ENCODE results near the gene FBXO45.

The FBXO45 gene, protein sequence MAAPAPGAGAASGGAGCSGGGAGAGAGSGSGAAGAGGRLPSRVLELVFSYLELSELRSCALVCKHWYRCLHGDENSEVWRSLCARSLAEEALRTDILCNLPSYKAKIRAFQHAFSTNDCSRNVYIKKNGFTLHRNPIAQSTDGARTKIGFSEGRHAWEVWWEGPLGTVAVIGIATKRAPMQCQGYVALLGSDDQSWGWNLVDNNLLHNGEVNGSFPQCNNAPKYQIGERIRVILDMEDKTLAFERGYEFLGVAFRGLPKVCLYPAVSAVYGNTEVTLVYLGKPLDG

DNA sequence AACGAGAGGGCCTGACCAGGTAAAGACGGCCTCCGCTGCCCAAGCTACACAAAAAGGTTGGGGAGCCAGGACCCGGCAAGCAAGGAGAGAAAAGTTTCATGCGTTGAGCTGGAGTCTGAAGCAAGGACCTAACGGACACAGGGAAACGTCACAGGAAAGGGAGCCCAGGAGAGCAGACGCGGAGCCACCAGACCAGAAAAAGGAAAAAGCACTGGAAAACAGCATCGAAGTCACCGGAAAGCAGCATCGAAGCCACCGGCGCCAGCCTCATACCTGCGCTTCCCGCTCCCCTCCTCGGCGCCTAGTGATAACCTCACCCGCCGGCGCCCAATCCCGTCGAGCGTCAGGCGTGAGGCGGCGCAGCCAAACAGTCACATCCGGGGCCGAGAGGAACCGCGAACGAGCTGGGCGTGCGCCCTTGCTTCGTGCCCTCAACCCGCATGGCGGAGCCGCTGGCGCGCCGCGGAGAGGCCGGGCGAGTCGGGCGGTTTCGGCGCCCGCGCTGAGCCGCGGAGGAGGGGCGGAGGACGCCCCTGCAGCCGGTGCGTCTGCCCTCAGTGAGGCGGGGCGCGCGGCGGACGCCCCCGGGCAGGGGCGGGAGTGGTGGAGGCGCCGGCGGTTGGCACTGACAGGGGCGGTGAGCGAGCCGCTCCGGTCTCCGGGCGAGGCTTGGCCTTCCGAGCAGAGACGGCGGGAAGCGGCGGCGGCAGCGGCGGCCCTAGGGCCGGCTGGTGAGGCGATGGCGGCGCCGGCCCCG lies at the start of gene FBXO45, which contains the start of gene WDR53:
TSS of gene FBXO45 (plus strand) at position 415 of the 757 bp plus-strand sequence. CDS start at position 740, 325 bp downstream.
TSS of gene WDR53 (minus strand) at position 309 of the 757 bp plus-strand sequence. CDS start 7,079 bp downstream, outside the sequence.
- TF ChIP-seq GATA2 (IDR thresholded peaks at IDR 0.05; ENCODE audit: low read depth, low read length) (no peak), GATA3 (IDR thresholded peaks at IDR 0.05; ENCODE audit: low read depth, low read length) (no peak)

DNA sequence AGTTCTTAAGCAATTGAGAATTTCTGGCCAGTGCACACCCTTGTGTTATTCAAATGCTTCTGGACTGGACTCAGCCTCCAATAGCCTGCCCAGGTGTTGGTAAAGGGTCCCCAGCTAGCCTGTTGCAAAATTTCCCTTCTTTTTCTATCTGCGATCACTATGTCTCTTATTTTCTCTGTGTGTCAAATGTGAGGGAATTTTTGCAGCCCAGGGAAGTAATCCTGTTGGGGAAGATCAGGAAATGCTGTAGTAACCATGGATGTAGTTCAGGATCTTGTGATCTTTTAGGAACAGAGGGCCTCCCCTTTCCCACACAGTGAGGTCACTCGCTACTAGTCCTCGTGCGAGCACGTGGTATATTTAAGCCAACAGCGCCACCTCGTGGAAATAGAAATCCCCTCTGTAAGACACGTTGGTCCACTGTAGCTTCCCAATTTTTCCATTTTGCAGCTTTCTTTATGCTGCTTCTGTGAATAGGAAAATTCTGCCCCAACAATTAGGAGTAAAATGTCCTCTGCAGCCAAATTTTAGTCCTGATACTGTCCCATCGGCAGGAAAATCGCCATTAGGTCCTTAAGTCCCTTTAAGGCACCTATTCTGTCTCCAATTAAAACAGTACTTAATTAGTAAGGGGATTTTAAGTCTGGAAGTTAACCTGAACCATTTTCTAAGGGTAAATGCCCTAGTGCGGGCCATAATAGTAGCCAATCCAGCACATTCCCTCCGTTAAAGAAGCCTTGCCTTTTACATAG lies 49.3 kb upstream of the FBXO45 start:
- no peak for TF ChIP-seq GATA2 (IDR thresholded peaks at IDR 0.05; ENCODE audit: low read depth, low read length)

DNA sequence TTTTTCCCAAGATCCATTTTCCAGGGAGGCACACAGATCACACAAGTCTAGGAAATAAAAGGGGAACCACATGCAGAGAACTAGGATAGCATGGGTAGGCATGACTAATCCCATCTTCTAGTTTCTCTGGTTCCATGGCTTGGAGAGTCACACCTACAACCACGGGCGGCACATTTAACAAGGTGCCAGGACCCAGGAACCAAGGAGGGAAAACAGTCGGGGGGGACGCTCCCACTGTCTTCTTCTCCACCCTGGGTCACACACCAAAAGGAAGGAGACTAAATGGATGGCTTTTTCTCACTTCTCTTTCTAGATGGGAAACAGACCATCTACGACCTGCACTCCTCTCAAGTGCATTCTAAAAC lies 48.8 kb upstream of the FBXO45 start:
- no peak for TF ChIP-seq GATA2 (IDR thresholded peaks at IDR 0.05; ENCODE audit: low read depth, low read length)

DNA sequence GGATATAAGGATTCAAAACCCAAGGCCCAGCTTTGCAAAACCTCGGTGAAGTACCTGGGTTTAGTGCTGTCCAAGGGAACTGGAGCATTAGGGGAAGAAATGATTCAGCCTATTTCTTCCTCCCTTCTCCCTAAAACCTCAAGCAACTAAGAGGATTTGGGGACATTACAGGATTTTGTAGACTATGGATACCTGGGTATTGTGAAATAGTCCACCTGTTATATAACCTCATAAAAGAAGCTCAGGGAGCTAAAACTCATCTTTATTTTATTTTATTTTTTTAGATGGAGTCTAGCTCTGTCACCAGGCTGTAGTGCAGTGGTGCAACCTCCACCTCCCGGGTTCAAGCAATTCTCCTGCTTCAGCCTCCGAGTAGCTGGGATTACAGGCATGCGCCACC lies 44.6 kb upstream of the FBXO45 start:
- TF ChIP-seq GATA3 (IDR thresholded peaks at IDR 0.05; ENCODE audit: low read depth, low read length) (no peak), GATA2 (IDR thresholded peaks at IDR 0.05; ENCODE audit: low read depth, low read length) (no peak)

DNA sequence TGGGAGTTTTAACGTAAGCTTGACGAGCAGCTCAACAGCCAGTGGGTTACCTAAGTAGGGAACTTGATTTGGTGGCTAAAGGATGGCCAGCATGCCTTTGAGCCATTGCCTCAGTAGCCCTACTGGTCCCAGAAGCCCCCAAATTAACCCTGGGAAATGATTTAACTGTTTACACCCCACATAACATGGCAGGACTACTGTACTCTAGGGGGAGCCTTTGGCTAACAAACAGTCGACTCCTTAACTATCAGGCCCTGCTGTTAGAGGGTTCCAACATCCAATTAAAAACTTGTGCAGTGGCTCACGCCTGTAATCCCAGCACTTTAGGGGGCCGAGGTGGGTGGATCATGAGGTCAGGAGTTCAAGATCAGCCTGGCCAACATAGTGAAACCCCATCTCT lies 43.9 kb upstream of the FBXO45 start:
- TF ChIP-seq GATA2 (IDR thresholded peaks at IDR 0.05; ENCODE audit: low read depth, low read length) (no peak), GATA3 (IDR thresholded peaks at IDR 0.05; ENCODE audit: low read depth, low read length) (no peak)

DNA sequence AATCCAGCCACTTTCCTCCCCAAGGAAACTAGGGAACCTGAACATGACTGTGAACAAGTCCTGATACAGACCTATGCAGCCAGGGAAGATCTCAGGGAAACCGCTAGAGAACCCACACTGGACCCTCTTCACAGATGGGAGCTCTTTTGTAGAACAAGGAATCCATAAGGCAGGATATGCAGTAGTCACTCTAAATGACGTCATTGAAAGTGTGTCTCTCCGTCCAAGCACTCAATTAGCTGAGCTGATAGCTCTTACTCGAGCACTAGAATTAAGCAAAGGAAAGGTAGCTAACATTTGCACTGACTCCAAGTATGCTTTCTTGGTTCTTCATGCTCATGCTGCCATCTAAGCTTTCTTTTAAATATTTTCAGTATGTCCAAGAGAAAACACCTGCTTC lies 43.3 kb upstream of the FBXO45 start:
- TF ChIP-seq GATA2 (IDR thresholded peaks at IDR 0.05; ENCODE audit: low read depth, low read length), result no peak
- TF ChIP-seq GATA3 (IDR thresholded peaks at IDR 0.05; ENCODE audit: low read depth, low read length), result no peak

DNA sequence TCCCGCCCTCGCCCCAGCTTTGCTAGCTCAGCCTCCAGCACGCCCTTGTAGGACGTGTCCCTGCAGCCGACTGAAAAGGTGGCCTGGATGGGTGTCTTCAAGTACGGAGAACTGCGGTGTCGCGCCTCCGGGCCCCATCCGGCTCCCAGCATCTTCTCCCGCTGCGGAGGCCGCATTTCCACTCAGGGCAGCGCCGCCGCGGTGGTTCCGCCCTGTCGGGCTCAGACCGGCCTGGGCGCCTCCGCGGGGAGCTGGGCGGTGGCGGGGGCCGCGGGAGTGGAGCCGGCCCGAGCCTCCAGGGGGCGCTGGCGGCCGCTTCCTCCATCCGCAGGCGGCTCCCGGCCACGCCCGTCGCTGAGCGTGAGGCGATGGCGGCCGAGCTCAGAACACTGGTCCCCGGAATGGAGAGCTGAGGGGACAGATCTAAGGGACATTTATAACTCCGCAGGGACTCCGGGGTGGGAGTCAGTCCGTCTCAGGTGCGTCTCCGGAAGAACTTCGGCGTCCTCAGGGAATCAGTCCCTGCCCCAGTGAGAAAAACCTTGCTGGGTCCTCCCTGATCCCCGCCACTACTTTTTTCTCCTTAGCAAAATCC lies 39.7 kb upstream of the FBXO45 start:
- TF ChIP-seq GATA2 (IDR thresholded peaks at IDR 0.05; ENCODE audit: low read depth, low read length) (no peak), GATA3 (IDR thresholded peaks at IDR 0.05; ENCODE audit: low read depth, low read length) (no peak)

DNA sequence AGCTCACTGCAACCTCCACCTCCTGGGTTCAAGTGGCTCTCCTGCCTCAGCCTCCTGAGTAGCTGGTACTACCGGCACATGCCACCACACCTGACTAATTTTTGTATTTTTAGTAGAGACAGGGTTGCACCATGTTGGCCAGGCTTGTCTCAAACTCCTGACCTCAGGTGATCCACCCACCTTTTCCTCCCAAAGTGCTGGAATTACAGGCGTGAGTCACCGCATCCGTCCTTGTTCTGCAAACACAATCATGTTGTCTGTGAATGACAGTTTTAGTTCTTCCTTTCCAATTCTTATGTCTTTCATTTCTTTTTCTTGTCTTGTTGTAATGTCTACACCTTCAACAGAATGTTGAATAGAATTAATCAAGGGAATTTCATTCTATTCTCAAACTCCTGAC lies 37.0 kb upstream of the FBXO45 start:
- no peak for TF ChIP-seq GATA2 (IDR thresholded peaks at IDR 0.05; ENCODE audit: low read depth, low read length)
- TF ChIP-seq GATA3 (IDR thresholded peaks at IDR 0.05; ENCODE audit: low read depth, low read length), result no peak

DNA sequence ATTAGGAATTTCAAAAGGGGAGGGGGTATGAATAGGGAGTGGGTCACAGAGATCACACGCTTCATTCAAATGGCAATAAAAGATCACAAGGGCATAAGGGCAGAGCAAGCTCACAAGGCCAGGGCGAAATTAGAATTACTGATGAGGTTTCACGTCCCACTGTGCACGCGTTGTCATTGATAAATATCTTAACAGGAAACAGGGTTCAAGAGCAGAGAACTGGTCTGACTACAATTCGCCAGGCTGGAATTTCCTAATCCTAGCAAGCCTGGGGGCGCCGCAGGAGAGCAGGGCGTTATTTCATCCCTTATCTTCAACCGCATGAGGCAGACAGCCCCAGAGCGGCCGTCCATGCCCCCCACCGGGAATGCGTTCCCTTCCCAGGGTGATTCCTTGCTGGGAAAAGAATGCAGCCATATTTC lies 35.2 kb upstream of the FBXO45 start:
- TF ChIP-seq GATA3 (IDR thresholded peaks at IDR 0.05; ENCODE audit: low read depth, low read length) (no peak), GATA2 (IDR thresholded peaks at IDR 0.05; ENCODE audit: low read depth, low read length) (peak; percentile 18; the same call in 1 of the 2 replicates)

DNA sequence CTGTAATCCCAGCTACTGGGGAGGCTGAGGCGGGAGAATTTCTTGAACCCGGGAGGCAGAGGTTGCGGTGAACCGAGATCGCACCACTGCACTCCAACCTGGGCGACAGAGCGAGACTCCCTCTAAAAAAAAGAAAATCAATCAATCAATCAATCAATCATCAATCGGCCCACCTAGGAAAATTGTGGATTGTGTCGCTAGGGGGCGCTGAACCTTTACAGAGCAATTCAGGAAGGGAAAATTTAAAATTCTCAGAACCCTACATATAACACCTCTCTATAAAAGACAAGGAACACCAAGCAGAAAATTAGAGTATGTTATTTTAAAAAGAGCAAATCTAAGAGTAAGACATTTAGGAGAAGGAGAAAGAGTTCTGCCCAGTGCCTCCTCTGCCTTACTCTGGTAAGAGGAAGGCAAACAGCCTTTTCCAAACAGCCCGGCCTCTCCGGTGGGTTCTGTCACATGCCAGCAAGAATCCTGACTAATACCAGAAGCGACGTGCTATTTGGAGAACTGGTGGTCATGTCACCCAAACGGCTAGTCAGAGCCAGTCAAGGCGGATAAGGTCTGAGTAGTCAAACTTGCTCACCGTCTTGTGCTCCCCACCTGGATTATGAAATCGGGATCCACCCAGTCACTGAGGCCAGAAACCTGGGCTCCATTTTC lies 31.0 kb upstream of the FBXO45 start:
- TF ChIP-seq GATA3 (IDR thresholded peaks at IDR 0.05; ENCODE audit: low read depth, low read length) (no peak), GATA2 (IDR thresholded peaks at IDR 0.05; ENCODE audit: low read depth, low read length) (no peak)

DNA sequence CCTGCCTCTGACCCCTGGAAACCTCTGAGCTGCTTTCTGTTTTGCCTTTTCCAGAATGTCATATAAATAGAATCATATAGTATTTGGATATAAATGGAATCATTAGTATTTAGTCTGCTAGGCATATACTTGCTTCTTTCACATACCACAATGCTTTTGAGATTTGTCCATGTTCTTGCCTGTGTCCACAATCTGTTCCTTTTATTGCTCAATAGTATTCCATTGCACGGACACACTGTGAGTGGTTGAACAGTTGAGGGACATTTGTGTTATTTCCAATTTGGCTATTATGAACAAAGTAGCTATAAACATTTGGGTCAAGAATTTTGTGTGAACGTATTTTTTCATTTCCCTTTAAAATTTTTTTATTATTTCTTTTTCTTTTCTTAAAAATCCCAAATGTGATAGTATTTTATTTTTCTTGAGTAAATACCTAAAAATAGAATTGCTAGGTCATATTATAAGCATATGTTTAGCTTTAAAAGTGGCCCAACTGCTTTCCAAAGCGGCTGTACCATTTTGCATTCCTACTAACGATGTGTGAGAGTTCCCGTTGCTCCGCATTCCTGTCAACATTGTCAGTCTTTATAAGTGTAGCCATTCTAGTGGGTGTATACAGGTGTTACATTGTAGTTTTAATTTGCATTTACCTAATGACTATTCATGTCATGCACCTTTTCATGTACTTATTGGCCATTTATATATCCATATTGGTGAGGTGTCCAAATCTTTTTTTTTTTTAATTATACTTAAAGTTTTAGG lies 26.6 kb upstream of the FBXO45 start:
- TF ChIP-seq GATA3 (IDR thresholded peaks at IDR 0.05; ENCODE audit: low read depth, low read length) (no peak), GATA2 (IDR thresholded peaks at IDR 0.05; ENCODE audit: low read depth, low read length) (no peak)

DNA sequence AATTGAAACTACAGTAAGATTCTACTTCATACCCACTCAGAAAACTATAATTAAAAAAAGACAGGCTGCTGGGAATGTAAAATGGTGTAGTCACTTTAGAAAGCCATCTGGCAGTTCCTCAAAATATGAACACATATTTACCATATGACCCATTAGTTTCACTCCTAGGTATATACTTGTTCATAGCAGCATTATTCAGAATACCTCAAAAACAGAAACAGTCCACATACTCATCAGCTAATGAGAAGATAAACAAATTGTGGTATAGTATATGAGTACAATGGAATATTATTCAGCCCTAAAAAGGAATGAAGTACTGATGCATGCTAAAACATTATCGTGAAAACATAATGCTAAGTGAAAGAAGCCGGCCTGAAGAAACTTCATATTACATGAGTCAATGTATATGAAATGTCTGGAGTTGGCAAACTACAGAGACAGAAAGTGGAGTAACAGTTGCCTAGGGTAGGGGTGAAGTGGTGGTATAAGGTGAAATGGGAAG lies 23.9 kb upstream of the FBXO45 start:
- TF ChIP-seq GATA3 (IDR thresholded peaks at IDR 0.05; ENCODE audit: low read depth, low read length), result no peak
- no peak for TF ChIP-seq GATA2 (IDR thresholded peaks at IDR 0.05; ENCODE audit: low read depth, low read length)

DNA sequence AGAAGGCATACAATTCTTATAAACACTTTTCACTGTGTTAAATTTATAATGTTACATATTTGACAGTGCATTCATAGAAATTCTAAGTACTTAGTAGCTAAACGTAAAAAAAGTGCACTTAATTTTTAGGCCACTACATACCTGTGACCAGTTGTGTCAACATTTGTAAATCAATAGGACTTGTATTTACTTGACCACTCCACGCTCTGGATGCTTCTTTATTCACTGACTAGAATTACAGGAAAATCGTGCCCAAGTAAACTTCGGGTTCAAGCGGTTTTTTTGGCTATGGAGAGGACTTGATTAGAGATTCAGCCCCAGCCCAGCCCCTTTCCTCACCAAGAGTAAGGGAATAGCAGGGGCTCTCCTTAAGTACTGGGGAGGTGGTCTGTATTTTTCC lies 21.9 kb upstream of the FBXO45 start:
- TF ChIP-seq GATA3 (IDR thresholded peaks at IDR 0.05; ENCODE audit: low read depth, low read length) (no peak), GATA2 (IDR thresholded peaks at IDR 0.05; ENCODE audit: low read depth, low read length) (no peak)
